Ecto neural progenitor cell (in vitro differentiated cells): ENCODE measurements around the gene DACH1.

ENCODE experiments used
- DNase-seq: peaks from one replicate; pipeline ENCODE4 v3.0.0-alpha.2; 2018; ENCODE audit warnings: low spot score

DACH1 gene

DNA sequence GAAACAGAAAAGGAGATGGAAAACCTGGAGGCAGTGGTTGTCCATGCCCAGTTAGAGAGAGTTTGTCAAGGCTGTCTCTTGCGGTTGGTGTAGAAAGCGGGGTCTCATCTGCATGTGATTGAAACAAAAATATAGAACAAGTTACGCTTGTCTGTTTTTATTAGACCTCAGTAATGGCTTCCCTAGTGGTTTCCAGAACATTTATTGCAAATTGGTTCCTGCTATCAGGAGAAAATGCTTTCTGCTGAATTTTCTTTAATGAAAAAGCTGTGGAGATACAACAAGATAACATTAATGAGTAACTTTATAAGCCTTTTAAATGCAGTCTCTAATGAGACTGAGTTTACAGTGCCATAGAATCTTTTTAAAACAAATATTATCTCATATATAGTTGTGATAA is 378.0 kb downstream of the DACH1 start:
- no peak for DNase-seq

GRCh38 chr13:71488201-71488600 is 378.8 kb downstream of the DACH1 start:
- no peak for DNase-seq

GRCh38 chr13:71485913-71486312 is 381.1 kb downstream of the DACH1 start:
- no peak for DNase-seq

GRCh38 chr13:71483733-71484132 is 383.3 kb downstream of the DACH1 start:
- no peak for DNase-seq

DNA sequence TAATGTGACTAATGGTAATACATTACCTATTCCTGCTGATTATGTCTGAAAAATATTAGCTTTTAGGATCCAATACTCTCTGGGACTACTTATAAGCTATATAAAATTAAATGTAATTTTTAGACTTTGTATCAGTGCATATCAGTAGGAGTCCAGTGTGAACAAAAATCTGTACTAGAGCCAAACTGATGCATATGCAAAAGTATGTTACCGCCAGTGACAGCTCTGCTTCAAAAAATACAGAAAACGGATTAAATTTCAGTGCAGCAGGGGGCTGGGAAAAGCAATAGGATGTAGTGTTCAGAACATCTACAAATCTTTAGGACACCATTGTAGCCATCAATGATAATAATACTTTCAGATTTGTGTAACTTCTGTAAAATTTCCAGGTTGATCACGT is 385.5 kb downstream of the DACH1 start:
- DNase-seq = no peak

GRCh38 chr13:71481046-71481445 is 386.0 kb downstream of the DACH1 start:
- no peak for DNase-seq

DNA sequence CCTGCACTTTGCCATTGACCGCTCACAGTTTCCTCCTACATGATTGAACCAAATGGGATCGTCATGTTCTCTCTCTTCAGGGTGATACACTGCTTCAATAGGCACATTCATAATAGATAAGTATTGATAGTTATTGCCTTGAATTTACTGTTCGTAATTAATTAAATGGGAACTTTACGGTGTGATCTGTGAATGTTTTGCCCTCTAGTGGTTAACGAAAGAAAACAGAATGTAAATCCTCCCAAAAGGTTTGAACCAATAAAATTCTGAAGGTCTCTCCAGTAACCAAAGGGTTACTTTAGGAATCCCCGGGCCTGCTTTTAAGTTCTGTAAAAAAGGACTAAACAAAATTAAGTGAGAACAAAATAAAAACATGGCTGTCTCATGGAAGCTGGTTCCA is 389.3 kb downstream of the DACH1 start:
- DNase-seq = no peak

DNA sequence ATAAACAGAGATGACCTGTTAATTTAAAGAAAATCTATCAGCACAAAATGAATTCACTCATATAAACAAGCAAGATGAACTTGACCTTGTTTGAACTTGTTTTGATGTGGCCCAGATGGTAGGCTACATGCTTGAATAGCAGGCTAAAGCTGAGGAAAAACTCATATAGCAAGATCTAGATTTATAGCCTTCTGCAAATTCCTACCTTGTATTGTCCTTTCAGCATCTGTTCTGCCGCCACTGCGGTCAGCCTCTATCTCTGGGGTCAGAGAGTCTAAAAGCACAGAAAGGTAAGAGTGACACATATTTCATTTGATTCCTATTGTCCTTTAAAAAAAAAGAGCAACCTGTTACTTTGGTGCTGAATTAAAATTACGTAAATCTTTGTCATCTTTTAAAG is 392.1 kb downstream of the DACH1 start:
- DNase-seq = no peak

- no peak for DNase-seq
Observed at GRCh38 chr13:71469626-71470025, 397.4 kb downstream of the DACH1 start.

GRCh38 chr13:71464686-71465085 is 402.3 kb downstream of the DACH1 start:
- DNase-seq = no peak

GRCh38 chr13:71461892-71462291 is 405.1 kb downstream of the DACH1 start:
- no peak for DNase-seq

DNA sequence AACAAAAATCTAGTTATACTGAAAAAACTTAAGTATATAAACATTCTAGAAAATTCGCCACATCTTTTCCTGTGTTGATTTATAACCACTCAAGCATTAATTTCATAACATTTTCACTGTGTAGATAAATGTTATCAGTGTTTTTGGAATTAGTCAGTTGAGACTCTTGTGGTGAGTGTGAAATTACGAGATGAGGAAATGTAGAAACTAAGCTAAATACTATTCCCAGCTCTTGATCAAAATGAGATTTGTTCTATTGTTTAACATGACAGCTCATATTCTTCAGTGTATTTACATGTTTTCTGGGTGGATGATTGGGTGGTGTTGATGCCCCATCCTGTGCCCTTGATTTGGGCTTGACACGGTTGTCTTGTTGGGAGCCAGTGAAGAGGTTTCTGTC is 406.8 kb downstream of the DACH1 start:
- no peak for DNase-seq

- no peak for DNase-seq
Observed at GRCh38 chr13:71459708-71460107, 407.3 kb downstream of the DACH1 start.

DNA sequence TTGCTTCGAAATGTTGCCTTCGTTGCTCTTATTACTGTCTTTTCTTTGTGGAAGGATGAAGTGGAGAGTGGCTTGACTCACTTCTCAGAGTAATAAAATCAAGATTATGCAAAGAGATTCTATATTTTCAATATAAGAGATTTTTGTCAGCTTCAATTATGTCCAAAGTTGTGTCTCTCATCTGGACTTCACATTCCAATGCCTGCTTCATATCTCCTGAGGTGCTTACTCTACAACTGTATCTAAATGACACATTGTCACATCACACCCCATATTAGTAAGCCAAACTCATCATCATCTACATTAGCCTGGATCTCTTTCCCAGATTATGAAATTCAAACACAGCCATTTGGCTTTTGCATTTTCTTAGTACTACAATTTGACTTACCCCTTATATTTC is 409.4 kb downstream of the DACH1 start:
- no peak for DNase-seq

GRCh38 chr13:71456136-71456535 is 410.9 kb downstream of the DACH1 start:
- DNase-seq = no peak

- DNase-seq = no peak
Observed at GRCh38 chr13:71454509-71454908, 412.5 kb downstream of the DACH1 start.

DNA sequence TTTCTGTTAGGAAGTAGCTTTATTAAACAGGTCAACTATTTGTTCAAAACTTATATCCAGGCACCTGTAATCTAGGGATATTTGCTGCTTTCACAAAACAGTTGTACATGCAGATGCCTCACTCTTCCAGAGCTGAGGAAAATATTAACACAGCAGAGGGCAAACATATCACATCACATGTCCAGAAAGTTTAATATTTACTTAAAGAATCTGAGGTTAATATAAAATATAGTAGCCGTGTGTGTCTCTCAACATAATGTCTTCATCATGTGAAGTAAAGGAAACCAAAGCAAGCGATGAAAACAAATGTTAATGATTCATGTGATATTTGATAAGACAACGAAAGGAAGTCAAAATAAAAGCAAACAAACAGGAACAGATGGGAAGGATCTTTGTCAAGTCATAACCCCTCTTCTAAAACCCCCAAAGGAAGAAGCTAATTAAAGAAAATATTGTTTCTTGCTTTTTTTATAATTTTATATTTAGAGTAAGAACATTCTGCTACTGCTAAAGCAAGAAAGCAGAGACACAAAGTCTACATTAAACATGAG is 418.8 kb downstream of the DACH1 start:
- no peak for DNase-seq

DNA sequence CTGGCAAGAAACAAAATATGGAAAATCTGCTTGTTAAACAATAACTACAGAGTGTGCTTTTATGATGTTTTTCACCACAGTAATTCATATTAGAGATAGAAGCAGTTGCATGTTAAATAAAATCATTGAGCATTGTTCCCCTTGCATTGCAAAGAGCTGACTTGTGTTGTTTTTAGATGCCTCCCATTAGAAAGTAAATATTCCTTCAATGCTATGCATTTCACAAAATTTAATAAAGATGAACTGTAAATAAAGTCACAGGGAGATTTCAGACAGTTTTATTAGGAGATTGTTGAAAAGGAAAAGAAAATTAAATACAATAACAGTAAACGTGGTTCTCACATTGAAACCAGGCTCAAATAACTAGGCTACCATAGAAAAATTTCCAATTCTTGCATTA is 429.3 kb downstream of the DACH1 start:
- DNase-seq = no peak

DNA sequence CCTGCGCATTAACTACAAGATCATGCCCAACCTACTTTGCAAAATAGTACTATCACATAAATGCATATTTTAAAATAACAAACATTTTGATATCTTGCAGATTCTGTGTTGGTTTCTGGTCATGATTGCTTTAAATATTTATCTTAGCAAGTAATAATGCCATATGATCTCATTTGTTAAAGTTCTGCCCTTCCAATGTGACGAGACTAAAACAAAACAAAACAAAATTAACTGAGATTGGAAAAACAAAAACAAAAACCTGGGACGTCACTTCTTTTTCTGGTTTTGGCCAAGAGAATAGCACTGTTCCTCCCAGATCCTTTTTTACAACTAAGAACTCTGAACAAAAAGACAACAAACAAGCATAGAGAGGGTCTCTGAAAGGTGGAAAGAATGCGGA is 436.3 kb downstream of the DACH1 start:
- no peak for DNase-seq

DNA sequence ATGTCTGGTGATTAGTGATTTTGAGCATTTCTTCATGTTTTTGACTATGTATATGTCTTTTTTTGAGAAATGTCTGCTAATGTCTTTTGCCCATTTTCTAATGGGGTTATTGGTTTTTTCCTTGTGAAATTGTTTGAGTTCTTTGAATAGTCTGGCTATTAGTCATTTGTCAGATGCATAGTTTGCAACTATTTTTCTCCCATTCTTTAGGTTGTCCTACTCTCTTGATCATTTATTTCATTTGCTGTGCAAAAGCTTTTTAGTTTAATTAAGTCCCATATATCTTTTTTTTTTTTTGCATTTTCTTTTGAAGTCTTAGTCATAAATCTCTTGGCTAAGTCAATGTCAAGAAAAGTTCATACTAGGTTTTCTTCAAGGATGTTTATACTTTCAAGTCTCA is 449.8 kb downstream of the DACH1 start:
- DNase-seq = no peak

DNA sequence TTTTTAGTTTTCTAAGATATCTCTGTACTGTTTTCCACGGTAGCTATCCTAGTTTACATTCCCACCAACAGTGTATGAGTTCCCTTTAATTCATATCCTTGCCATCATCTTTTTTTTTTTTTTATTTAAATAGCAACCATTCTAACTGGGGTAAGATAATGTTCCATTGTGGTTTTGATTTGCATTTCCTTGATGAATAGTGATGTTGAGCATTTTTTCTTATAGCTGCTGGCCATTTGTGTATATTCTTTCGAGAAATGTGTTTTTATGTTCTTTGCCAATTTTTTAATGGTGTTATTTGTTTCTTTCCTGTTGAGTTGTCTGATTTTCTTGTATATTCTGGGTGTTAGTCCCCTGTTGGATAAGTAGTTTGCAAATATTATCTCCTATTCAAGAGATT is 454.8 kb downstream of the DACH1 start:
- no peak for DNase-seq

DNA sequence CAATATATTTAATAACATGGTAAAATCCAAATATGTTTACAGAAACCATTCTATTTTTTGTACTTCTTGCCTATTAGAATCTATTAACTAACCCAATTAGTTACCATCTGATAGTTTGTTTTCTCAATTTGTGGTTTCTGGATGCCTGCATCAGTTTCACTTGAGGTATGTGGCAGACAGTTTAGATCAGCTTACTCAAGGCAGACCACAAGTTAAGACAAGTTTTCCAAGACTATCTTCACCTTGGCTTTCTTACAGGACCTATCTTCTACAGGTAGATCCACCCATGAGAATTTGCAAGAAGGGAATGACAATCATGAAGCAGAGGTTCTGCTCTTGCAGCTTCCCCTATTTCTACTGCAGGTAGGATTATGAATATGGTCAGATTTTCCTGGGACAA is 458.6 kb downstream of the DACH1 start:
- DNase-seq = no peak

GRCh38 chr13:71399631-71400215 is 467.3 kb downstream of the DACH1 start:
- no peak for DNase-seq

- no peak for DNase-seq
Observed at GRCh38 chr13:71396149-71396548, 470.9 kb downstream of the DACH1 start.

DNA sequence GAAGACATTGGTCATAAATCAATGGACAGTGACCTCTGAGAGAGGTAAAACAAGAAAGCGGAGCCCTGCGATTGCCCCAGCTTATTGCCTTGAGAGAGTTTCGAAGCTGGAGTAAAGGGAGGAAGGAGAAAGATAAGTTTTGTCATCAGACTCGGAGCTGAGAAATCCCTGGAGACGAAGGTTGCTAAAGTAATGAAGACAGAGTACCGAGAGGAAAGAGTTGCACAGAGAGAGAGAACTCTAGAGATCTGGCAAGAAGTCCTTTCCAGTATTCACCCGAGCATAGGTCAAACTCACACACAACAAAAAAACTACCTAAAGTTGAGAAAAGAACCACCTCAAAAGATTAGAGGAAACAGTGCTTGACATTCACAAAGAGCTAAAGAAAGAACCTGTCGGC is 472.0 kb downstream of the DACH1 start:
- no peak for DNase-seq
